K562 (cell line): Measurements from ENCODE around the gene CD276. TPM values are rescaled to one million over a fixed set of nuclear protein-coding genes. Genes with fewer than 3 reads are reported as not detected.

Experiments used
- ATAC-seq: fragments of 200-7000 bp; cut with Tn5 transposase; 3 replicates; pipeline ENCODE4 v1.9.1; 2020; ENCODE audit warnings: moderate library complexity
- BruUV-seq: library from RNA; stranded (reverse); fragments of 400-500 nt; replicated peaks from 2 replicates; lab custom pipeline; 2021; lab: Mats Ljungman, UMichigan
- CTCF ChIA-PET: fragments of 300-600 bp; formaldehyde crosslinking; extraction: SDS; loops from one replicate; lab custom pipeline; 2021; ENCODE audit warnings: low intra/inter-chr PET ratio; lab: Yijun Ruan, JAX
- POLR2A ChIA-PET: fragments of 300-600, 350-650 bp; sonication (Branson Sonifier 250); formaldehyde crosslinking; extraction: SDS; loops from one replicate; lab custom pipeline; 2021; ENCODE audit warnings: antibody characterized with exemption, inconsistent platforms; lab: Yijun Ruan, JAX
- DNase-seq, 4 experiments: peaks; one replicate each; pipeline versions ENCODE4 v3.0.0 to v3.0.0-alpha.2; 2011 to 2018; ENCODE audit warnings: low spot score in 3 of 4, mixed read lengths in 3 of 4; ENCODE audit errors: extremely low read depth in 1 of 4
- FAIRE-seq: peaks from 2 replicates; lab custom pipeline; 2011; peaks lifted over from hg19 to GRCh38; lab: Jason Lieb, UNC
- H2AFZ ChIP-seq: 2 replicates; pipeline ENCODE4 v1.6.0; 2011; ENCODE audit warnings: low read depth, low read length, control low read depth, inconsistent platforms
- H3K27ac ChIP-seq: fragments of 200-600 bp; 3 replicates; pipeline ENCODE4 v1.8.0; 2011; ENCODE audit warnings: low read depth, mild to moderate bottlenecking, control low read depth, inconsistent platforms, low read length, moderate library complexity, mixed read lengths; ENCODE audit errors: extremely low read depth
- H3K27me3 ChIP-seq, 2 experiments: fragments of 300-600 bp in 1 of 2; 2 replicates in 1 of 2; 3 replicates in 1 of 2; pipeline versions ENCODE4 v1.6.0 to v1.8.0; 2011; ENCODE audit warnings: inconsistent platforms in 2 of 2, low read length in 2 of 2, mild to moderate bottlenecking in 1 of 2, mixed read lengths in 1 of 2, moderate library complexity in 1 of 2; ENCODE audit not compliant: control insufficient read depth in 2 of 2, insufficient read depth in 2 of 2
- H3K36me3 ChIP-seq: fragments of 300-600 bp; 3 replicates; pipeline ENCODE4 v1.8.0; 2011; ENCODE audit warnings: mild to moderate bottlenecking, low read length, inconsistent platforms; ENCODE audit not compliant: control insufficient read depth, insufficient read depth
- H3K4me1 ChIP-seq, 2 experiments: fragments of 200-600 bp in 1 of 2; replicated peaks in 1 of 2; 2 replicates in 1 of 2; 3 replicates in 1 of 2; pipeline versions ENCODE4 v1.5.1 to v1.8.0; 2011; ENCODE audit warnings: inconsistent platforms in 2 of 2, low read length in 2 of 2, mild to moderate bottlenecking in 1 of 2, mixed read lengths in 1 of 2, moderate library complexity in 1 of 2; ENCODE audit not compliant: control insufficient read depth in 2 of 2, insufficient read depth in 2 of 2
- H3K4me2 ChIP-seq: 2 replicates; pipeline ENCODE4 v1.6.1; 2011; ENCODE audit warnings: low read length, control low read depth, inconsistent platforms, mixed read lengths; ENCODE audit not compliant: insufficient read depth
- H3K4me3 ChIP-seq: fragments of 200-600 bp; sonication (generic), shearing (Covaris generic); 2 replicates; pipeline ENCODE4 v1.5.1; 2016; ENCODE audit warnings: control low read depth, inconsistent platforms
- H3K79me2 ChIP-seq: fragments of 200-600 bp; 3 replicates; pipeline ENCODE4 v1.8.0; 2011; ENCODE audit warnings: low read length, inconsistent platforms; ENCODE audit not compliant: control insufficient read depth, insufficient read depth
- H3K9ac ChIP-seq, 2 experiments: 2 replicates each; pipeline versions ENCODE4 v1.6.0 to v1.6.1; 2011; ENCODE audit warnings: low read depth in 2 of 2, low read length in 2 of 2, control low read depth in 1 of 2, inconsistent platforms in 1 of 2, mild to moderate bottlenecking in 1 of 2, mixed read lengths in 1 of 2; ENCODE audit not compliant: insufficient read depth in 1 of 2
- H3K9me1 ChIP-seq: one replicate; pipeline ENCODE4 v1.6.0; 2011; ENCODE audit warnings: inconsistent platforms, mild to moderate bottlenecking, low read length, moderate library complexity; ENCODE audit not compliant: control insufficient read depth, insufficient read depth
- H3K9me3 ChIP-seq: replicated peaks from 2 replicates; pipeline ENCODE4 v1.5.1; 2011; ENCODE audit warnings: low read depth, low read length, inconsistent platforms; ENCODE audit not compliant: control insufficient read depth, insufficient read depth
- H4K20me1 ChIP-seq: replicated peaks from 2 replicates; pipeline ENCODE4 v1.6.1; 2011; ENCODE audit warnings: low read length, inconsistent platforms, mixed read lengths; ENCODE audit not compliant: control insufficient read depth, insufficient read depth
- CBX1 ChIP-seq: sonication (generic); IDR thresholded peaks from 2 replicates; pipeline ENCODE4 v1.6.1; 2016; ENCODE audit warnings: antibody characterized with exemption, low read depth, mild to moderate bottlenecking
- CBX3 ChIP-seq, 2 experiments: IDR thresholded peaks; 1 replicate in 1 of 2; 2 replicates in 1 of 2; pipeline ENCODE4 v1.6.1; 2012; ENCODE audit warnings: inconsistent platforms in 2 of 2, low read length in 2 of 2, borderline replicate concordance in 1 of 2, control low read depth in 1 of 2
- CREB1 ChIP-seq, 2 experiments: sonication (generic) in 1 of 2; formaldehyde crosslinking in 1 of 2; IDR thresholded peaks; 2 replicates each; pipeline versions ENCODE4 v1.6.1 to v1.8.0; 2012 to 2022; ENCODE audit warnings: inconsistent platforms in 1 of 2, mild to moderate bottlenecking in 1 of 2, missing genetic modification reagents in 1 of 2, moderate library complexity in 1 of 2
- NR0B1 ChIP-seq: fragments of 450-650 bp; IDR thresholded peaks from one replicate; pipeline ENCODE4 v1.6.1; 2018; ENCODE audit warnings: mild to moderate bottlenecking, moderate library complexity; ENCODE audit not compliant: partially characterized antibody
- ZNF143 ChIP-seq: sonication (generic); formaldehyde crosslinking; IDR thresholded peaks from 2 replicates; pipeline ENCODE4 v1.9.0; 2022; ENCODE audit warnings: mild to moderate bottlenecking, missing genetic modification reagents
- ZNF561 ChIP-seq: fragments of 450-650 bp; formaldehyde crosslinking; conservative IDR thresholded peaks from 2 replicates; pipeline ENCODE4 v1.4.0; 2020; ENCODE audit warnings: mild to moderate bottlenecking, moderate library complexity
- ZNF695 ChIP-seq: fragments of 450-650 bp; formaldehyde crosslinking; IDR thresholded peaks from 2 replicates; pipeline ENCODE4 v1.4.0; 2020; ENCODE audit warnings: mild to moderate bottlenecking, moderate library complexity
- WGBS: fragments of 100-300 bp; shearing (Covaris generic); methylation state at CpG from one replicate; pipeline ENCODE4 v1.1.6; 2016; ENCODE audit warnings: low coverage, mixed read lengths; ENCODE audit not compliant: insufficient coverage; ENCODE audit errors: missing lambda C conversion rate; 5-methylcytosine and 5-hydroxymethylcytosine counted together
- in situ Hi-C: fragments of 300-500 bp; cut with MboI; formaldehyde crosslinking; loops from 4 replicates; pipeline ENCODE4 v1.15.0; 2018; ENCODE audit warnings: inconsistent platforms, mixed read lengths
- intact Hi-C: fragments of 100-400 bp; cut with micrococcal nuclease; formaldehyde crosslinking; loops from 2 replicates; pipeline ENCODE4 v1.14.2; 2022
- polyA plus RNA-seq, 8 experiments: library from polyadenylated mRNA; depleted of rRNA in 4 of 8; stranded (reverse) in 5 of 8; unstranded in 3 of 8; fragments of >200 nt; fragmentation: Nextera tagmentation in 2 of 8; fragmentation: Illumina TruSeq in 1 of 8; extraction: Ambion mirVana in 2 of 8; extraction: Trizol in 1 of 8; gene quantifications; 2 replicates each; pipeline versions ENCODE4 v1.2.1 to v1.2.3, GENCODE V29; 2011 to 2014; ENCODE audit warnings: inconsistent platforms in 1 of 8, missing spikeins in 1 of 8
- total RNA-seq, 7 experiments: library from RNA; depleted of rRNA in 6 of 7; stranded (reverse); fragments of >200 nt in 6 of 7; fragmentation: Illumina TruSeq in 2 of 7; extraction: Trizol in 2 of 7; gene quantifications; 2 replicates each; pipeline versions ENCODE4 v1.2.1 to v1.2.3, GENCODE V29; 2011 to 2021; ENCODE audit warnings: low replicate concordance in 1 of 7
- TF ChIP-seq, protein P1 (sequence below): fragments of 250-450 bp; sonication (Bioruptor Pico); IDR thresholded peaks from 2 replicates; pipeline ENCODE4 v1.4.0; 2020; ENCODE audit warnings: mild to moderate bottlenecking, moderate library complexity
- TF ChIP-seq, protein P2 (sequence below): fragments of 450-650 bp; formaldehyde crosslinking; IDR thresholded peaks from 2 replicates; pipeline ENCODE4 v1.4.0; 2022; ENCODE audit warnings: missing genetic modification characterization

The CD276 gene
- total and polyA plus RNA-seq, 9 of the 15 experiments (the other 6 are each of a cell fraction or from before 2014, with no cell fraction given), result 0.11 to 3.6 (median 2.3) TPM

DNA sequence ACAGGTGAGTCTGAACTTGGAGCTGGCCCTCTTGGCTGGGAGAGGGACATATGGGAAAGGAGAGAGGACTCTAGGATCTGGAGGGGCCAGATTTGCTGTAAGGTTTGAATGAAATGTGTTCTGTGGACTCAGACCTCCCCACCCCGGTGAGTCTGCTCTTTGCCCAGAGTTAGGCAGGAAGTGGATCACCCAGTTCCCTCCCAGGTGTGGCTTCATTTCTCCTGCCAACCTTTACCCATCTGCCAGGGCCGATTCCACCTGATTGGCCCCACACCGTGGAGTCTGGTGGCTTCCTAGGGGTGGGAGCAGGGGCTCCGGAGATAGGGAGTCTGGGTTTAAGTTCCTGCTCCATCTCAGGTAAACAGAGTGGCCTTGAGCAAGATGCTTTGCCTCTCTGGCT lies 25.5 kb downstream of the CD276 start (continued):
- TF ChIP-seq ZNF143 (CRISPR knock-in tag) (no peak), NR0B1 (no peak)

GRCh38 chr15:73710321-73710720 lies 26.1 kb downstream of the CD276 start:
- no peak overlapping the region for H3K4me3 ChIP-seq
- 3% methylated on average over 5 of the region's 5 CpGs for WGBS
- DNase-seq (no peak), FAIRE-seq (no peak), ATAC-seq (no peak)
- H3K27me3 ChIP-seq, result no peaks in the 10 kb centered on the region; a peak in 1 of 5 replicates
- no TSS peak for BruUV-seq
- H3K9me1 ChIP-seq, result no peaks in the 10 kb centered on the region
- no peak overlapping the region for H3K9ac ChIP-seq
- peaks cover 4% of the 10 kb centered on the region for H4K20me1 ChIP-seq
- H3K4me1 ChIP-seq, result no peaks in the 10 kb centered on the region
- H3K27ac ChIP-seq, result no peak overlapping the region
- ChIA-PET CTCF (no interaction called here), POLR2A (no interaction called here)
- in situ Hi-C loops (no loop called here), intact Hi-C loops (loop anchor here (5.0 kb wide), 1 partner anchor 197 kb away; no protein-coding TSS in a partner anchor)
- no peaks in the 10 kb centered on the region for H3K79me2 ChIP-seq
- H3K4me2 ChIP-seq, result no peak overlapping the region
- H2AFZ ChIP-seq, result no peak overlapping the region
- H3K36me3 ChIP-seq, result no peaks in the 10 kb centered on the region
- H3K9me3 ChIP-seq, result no peaks in the 10 kb centered on the region
- TF ChIP-seq, protein P1, sequence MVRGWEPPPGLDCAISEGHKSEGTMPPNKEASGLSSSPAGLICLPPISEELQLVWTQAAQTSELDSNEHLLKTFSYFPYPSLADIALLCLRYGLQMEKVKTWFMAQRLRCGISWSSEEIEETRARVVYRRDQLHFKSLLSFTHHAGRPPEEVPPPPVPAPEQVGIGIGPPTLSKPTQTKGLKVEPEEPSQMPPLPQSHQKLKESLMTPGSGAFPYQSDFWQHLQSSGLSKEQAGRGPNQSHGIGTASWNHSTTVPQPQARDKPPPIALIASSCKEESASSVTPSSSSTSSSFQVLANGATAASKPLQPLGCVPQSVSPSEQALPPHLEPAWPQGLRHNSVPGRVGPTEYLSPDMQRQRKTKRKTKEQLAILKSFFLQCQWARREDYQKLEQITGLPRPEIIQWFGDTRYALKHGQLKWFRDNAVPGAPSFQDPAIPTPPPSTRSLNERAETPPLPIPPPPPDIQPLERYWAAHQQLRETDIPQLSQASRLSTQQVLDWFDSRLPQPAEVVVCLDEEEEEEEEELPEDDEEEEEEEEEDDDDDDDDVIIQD (CRISPR knock-in tag), result no peak
- no peak for TF ChIP-seq ZNF561 (CRISPR knock-in tag)
- TF ChIP-seq CBX3 (IDR thresholded peaks at IDR 0.05; ENCODE audit: borderline replicate concordance in 1 of 2, low read length in 2 of 2), result no peak
- TF ChIP-seq, protein P2, sequence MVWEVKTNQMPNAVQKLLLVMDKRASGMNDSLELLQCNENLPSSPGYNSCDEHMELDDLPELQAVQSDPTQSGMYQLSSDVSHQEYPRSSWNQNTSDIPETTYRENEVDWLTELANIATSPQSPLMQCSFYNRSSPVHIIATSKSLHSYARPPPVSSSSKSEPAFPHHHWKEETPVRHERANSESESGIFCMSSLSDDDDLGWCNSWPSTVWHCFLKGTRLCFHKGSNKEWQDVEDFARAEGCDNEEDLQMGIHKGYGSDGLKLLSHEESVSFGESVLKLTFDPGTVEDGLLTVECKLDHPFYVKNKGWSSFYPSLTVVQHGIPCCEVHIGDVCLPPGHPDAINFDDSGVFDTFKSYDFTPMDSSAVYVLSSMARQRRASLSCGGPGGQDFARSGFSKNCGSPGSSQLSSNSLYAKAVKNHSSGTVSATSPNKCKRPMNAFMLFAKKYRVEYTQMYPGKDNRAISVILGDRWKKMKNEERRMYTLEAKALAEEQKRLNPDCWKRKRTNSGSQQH (CRISPR knock-in tag), result no peak
- TF ChIP-seq CBX1, result no peak
- TF ChIP-seq ZNF695 (CRISPR knock-in tag), result no peak
- no peak for TF ChIP-seq CREB1 (IDR thresholded peaks at IDR 0.05)
- TF ChIP-seq CREB1 (CRISPR knock-in tag; IDR thresholded peaks at IDR 0.05), result no peak
